ENCODE results near the gene RPL3.

Gene RPL3

DNA sequence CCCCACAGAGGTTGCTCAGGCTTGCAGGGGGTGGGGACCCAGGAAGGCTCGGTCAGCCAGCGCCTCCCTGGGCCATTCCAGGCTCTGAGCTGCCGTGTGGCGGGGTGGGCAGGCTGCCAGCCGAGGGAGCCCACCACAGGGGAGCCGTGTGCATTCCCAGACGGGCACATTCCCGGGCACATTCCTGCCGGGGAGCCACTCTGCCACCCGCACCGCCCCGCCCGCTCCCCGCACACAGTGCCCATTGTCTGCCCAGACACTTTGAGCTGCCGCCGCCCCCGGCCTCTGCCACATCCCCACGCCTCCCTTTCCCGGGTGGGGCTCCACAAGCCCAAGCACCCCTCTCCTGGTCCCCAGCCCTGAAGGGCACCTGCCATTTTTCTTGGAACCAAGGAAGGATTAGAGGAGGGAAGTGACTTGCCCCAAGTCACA is 27.4 kb downstream of the RPL3 start:
- ChIA-PET POLR2A (no interaction called here), CTCF (no interaction called here)
- Histone ChIP-seq H3K27me3 (replicated peaks in 2 of 5; ENCODE audit: control insufficient read depth in 4 of 5, insufficient read depth in 5 of 5, low read length in 4 of 5) (peaks cover 0 to 8% (median 2%) of the 10 kb centered on the region in 5 experiments), H3K36me3 (ENCODE audit: control insufficient read depth in 4 of 4, insufficient read depth in 4 of 4, low read length in 3 of 4) (no peaks in the 10 kb centered on the region), H3K27ac (ENCODE audit: insufficient read depth in 1 of 2, low read depth in 1 of 2, low read length in 2 of 2, poor library complexity in 1 of 2, severe bottlenecking in 2 of 2) (no peak overlapping the region), H3K4me3 (ENCODE audit: control insufficient read depth in 1 of 7, extremely low read depth in 1 of 7, insufficient read depth in 4 of 7, low read depth in 2 of 7, low read length in 6 of 7) (no peak overlapping the region), H3K9me3 (ENCODE audit: control extremely low read depth in 1 of 5, control insufficient read depth in 4 of 5, insufficient read depth in 2 of 5, low read depth in 1 of 5, low read length in 4 of 5) (no peaks in the 10 kb centered on the region), H3K4me1 (ENCODE audit: control extremely low read depth in 1 of 4, control insufficient read depth in 4 of 4, insufficient read depth in 4 of 4, low read length in 3 of 4) (peaks cover 5 to 22% (median 20%) of the 10 kb centered on the region in 4 experiments)
- WGBS (ENCODE audit: insufficient coverage) = 90% methylated on average over 13 of the region's 19 CpGs
- DNase-seq = no peak

DNA sequence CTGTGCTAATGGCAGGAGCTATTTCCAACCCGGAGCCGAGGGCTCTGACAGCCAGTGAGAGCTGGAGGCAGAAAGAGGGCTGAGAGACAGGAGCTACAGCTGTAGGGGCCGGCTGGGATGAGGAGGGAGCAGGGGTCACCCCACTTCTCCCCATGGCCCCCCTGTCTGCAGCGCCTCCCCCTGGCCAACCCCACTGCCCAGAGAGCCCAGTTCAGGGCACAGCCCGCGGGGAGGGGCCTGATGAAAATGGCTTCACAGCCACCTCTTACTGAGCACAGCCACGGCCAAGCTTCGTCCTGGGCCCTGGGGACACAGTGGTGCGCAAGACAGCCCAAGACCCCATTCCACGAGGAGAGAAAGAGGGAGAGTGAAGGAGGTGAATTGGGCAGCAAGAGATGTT is 27.9 kb downstream of the RPL3 start:
- ChIA-PET POLR2A (no interaction called here), CTCF (interaction anchor here (1.9 to 2.1 kb wide), 2 partner anchors 9 to 16 kb away, joined by 8 to 9 read pairs; no protein-coding TSS in a partner anchor)
- peaks cover 5 to 25% (median 25%) of the 10 kb centered on the region in 4 experiments for H3K4me1 ChIP-seq (ENCODE audit: control extremely low read depth in 1 of 4, control insufficient read depth in 4 of 4, insufficient read depth in 4 of 4, low read length in 3 of 4)
- H3K9me3 ChIP-seq (ENCODE audit: control extremely low read depth in 1 of 5, control insufficient read depth in 4 of 5, insufficient read depth in 2 of 5, low read depth in 1 of 5, low read length in 4 of 5) = no peaks in the 10 kb centered on the region
- H3K4me3 ChIP-seq (ENCODE audit: control insufficient read depth in 1 of 7, extremely low read depth in 1 of 7, insufficient read depth in 4 of 7, low read depth in 2 of 7, low read length in 6 of 7) = no peak overlapping the region
- WGBS (ENCODE audit: insufficient coverage) = 98% methylated on average over 8 of the region's 10 CpGs
- no peak overlapping the region for H3K27ac ChIP-seq (ENCODE audit: insufficient read depth in 1 of 2, low read depth in 1 of 2, low read length in 2 of 2, poor library complexity in 1 of 2, severe bottlenecking in 2 of 2)
- peaks cover 0 to 5% (median 2%) of the 10 kb centered on the region in 5 experiments for H3K27me3 ChIP-seq (replicated peaks in 2 of 5; ENCODE audit: control insufficient read depth in 4 of 5, insufficient read depth in 5 of 5, low read length in 4 of 5)
- H3K36me3 ChIP-seq (ENCODE audit: control insufficient read depth in 4 of 4, insufficient read depth in 4 of 4, low read length in 3 of 4) = no peaks in the 10 kb centered on the region
- no peak for DNase-seq

DNA sequence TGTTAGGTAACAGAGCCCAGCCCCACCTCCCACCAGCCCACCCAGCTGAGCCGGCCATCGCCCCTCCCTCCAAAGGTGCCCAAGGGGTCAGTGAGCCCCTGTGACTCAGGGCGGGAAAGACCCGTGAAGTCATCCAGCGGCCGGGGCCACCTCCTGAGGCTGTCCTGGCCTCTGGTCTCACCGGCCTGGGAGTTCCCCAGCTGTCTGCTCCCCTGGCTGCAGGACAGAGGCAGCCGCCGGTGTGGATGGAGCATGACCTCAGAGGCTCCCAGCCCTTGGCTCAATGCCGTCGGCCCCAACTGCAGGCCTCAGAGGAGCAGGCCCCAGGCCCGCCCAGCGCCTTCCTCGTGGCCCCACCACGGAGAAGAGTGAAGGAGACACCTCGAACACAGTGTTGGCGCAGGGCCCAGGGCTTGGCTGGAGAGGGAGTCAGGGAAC is 28.7 kb downstream of the RPL3 start:
- Histone ChIP-seq H3K4me1 (ENCODE audit: control extremely low read depth in 1 of 4, control insufficient read depth in 4 of 4, insufficient read depth in 4 of 4, low read length in 3 of 4) (peaks cover 5 to 33% (median 32%) of the 10 kb centered on the region in 4 experiments), H3K27ac (ENCODE audit: insufficient read depth in 1 of 2, low read depth in 1 of 2, low read length in 2 of 2, poor library complexity in 1 of 2, severe bottlenecking in 2 of 2) (no peak overlapping the region), H3K4me3 (ENCODE audit: control insufficient read depth in 1 of 7, extremely low read depth in 1 of 7, insufficient read depth in 4 of 7, low read depth in 2 of 7, low read length in 6 of 7) (no peak overlapping the region), H3K27me3 (replicated peaks in 2 of 5; ENCODE audit: control insufficient read depth in 4 of 5, insufficient read depth in 5 of 5, low read length in 4 of 5) (peaks cover 0 to 5% (median 0%) of the 10 kb centered on the region in 5 experiments), H3K36me3 (ENCODE audit: control insufficient read depth in 4 of 4, insufficient read depth in 4 of 4, low read length in 3 of 4) (no peaks in the 10 kb centered on the region), H3K9me3 (ENCODE audit: control extremely low read depth in 1 of 5, control insufficient read depth in 4 of 5, insufficient read depth in 2 of 5, low read depth in 1 of 5, low read length in 4 of 5) (no peaks in the 10 kb centered on the region)
- CTCF ChIA-PET = interaction anchor here (1.8 to 2.1 kb wide), 3 partner anchors 10 to 20 kb away, joined by 4 to 9 read pairs (median 8); no protein-coding TSS in a partner anchor
- POLR2A ChIA-PET = no interaction called here
- DNase-seq = no peak
- 87% methylated on average over 16 of the region's 17 CpGs for WGBS (ENCODE audit: insufficient coverage)

DNA sequence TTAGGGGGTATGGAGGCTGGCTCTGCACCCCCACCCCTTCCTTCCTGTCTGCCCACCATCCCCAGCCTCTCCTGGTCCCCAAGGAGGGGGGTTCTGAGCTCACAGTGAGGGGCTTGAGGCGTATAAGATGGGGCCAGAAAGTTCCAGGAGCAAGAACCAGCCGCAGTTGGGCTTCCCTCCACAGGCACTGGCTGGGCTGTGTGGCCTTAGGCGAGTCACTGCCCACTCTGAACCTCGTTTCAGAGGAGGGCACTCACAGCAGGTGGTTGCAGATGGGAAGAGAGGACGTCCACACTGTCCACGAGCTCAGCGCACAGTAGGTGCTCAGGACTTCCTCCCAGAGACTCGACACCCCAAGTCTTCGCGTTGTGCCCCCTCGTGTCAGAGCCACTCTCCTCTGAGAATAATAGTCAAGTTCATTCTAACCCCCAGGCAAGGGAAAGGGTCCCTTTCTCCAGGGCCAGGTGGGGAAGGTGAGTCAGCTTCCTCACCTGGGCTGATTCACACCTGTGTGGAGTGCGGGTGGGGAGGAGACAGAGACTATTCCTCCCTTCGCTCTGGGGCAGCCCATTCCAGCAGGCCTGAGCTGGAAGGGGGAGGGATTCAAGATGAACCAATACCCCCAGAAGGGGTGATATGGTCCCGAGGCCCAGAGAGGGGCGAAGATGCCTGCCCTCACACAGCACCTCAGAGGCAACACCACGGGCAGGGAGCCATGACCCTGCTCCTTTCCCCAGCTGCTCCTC is 29.3 kb downstream of the RPL3 start:
- CTCF ChIA-PET = interaction anchor here (1.8 to 2.1 kb wide), 3 partner anchors 11 to 21 kb away, joined by 4 to 9 read pairs (median 8); no protein-coding TSS in a partner anchor
- H3K36me3 ChIP-seq (ENCODE audit: control insufficient read depth in 4 of 4, insufficient read depth in 4 of 4, low read length in 3 of 4) = no peaks in the 10 kb centered on the region
- H3K4me1 ChIP-seq (ENCODE audit: control extremely low read depth in 1 of 4, control insufficient read depth in 4 of 4, insufficient read depth in 4 of 4, low read length in 3 of 4) = peaks cover 5 to 33% (median 32%) of the 10 kb centered on the region in 4 experiments
- POLR2A ChIA-PET = no interaction called here
- H3K9me3 ChIP-seq (ENCODE audit: control extremely low read depth in 1 of 5, control insufficient read depth in 4 of 5, insufficient read depth in 2 of 5, low read depth in 1 of 5, low read length in 4 of 5) = peaks cover 0 to 2% (median 0%) of the 10 kb centered on the region in 5 experiments
- DNase-seq = no peak
- H3K27me3 ChIP-seq (replicated peaks in 2 of 5; ENCODE audit: control insufficient read depth in 4 of 5, insufficient read depth in 5 of 5, low read length in 4 of 5) = peaks cover 0 to 7% (median 2%) of the 10 kb centered on the region in 5 experiments
- 96% methylated on average over 14 of the region's 16 CpGs for WGBS (ENCODE audit: insufficient coverage)
- H3K4me3 ChIP-seq (ENCODE audit: control insufficient read depth in 1 of 7, extremely low read depth in 1 of 7, insufficient read depth in 4 of 7, low read depth in 2 of 7, low read length in 6 of 7) = no peak overlapping the region
- no peak overlapping the region for H3K27ac ChIP-seq (ENCODE audit: insufficient read depth in 1 of 2, low read depth in 1 of 2, low read length in 2 of 2, poor library complexity in 1 of 2, severe bottlenecking in 2 of 2)

DNA sequence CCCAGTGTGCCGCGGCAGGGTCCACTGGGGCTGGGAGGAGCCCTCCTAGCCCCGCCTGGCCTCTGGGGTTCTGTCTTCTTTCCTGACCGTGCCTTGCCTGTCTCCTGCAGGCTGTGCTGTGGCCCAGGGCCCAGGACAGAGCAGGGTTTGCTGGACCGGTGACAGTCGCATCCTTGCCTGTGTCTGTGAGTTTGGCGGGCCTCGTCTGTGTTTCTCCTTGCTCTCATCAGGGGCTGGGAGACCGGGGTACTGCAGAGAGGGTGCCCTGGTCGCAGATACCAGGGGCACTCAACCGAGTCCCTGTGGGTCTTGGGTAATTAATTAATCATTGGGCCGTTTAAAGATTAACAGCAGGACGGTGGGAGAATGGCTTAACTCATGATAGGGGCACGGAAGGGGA is 29.9 kb downstream of the RPL3 start:
- no peak overlapping the region for H3K4me3 ChIP-seq (ENCODE audit: control insufficient read depth in 1 of 7, extremely low read depth in 1 of 7, insufficient read depth in 4 of 7, low read depth in 2 of 7, low read length in 6 of 7)
- H3K9me3 ChIP-seq (ENCODE audit: control extremely low read depth in 1 of 5, control insufficient read depth in 4 of 5, insufficient read depth in 2 of 5, low read depth in 1 of 5, low read length in 4 of 5) = peaks cover 0 to 7% (median 6%) of the 10 kb centered on the region in 5 experiments
- CTCF ChIA-PET = interaction anchor here (1.8 to 2.1 kb wide), 3 partner anchors 11 to 22 kb away, joined by 4 to 9 read pairs (median 8); no protein-coding TSS in a partner anchor
- peaks cover 5 to 33% (median 32%) of the 10 kb centered on the region in 4 experiments for H3K4me1 ChIP-seq (ENCODE audit: control extremely low read depth in 1 of 4, control insufficient read depth in 4 of 4, insufficient read depth in 4 of 4, low read length in 3 of 4)
- DNase-seq = no peak
- POLR2A ChIA-PET = no interaction called here
- 88% methylated on average over 13 of the region's 14 CpGs for WGBS (ENCODE audit: insufficient coverage)
- H3K27ac ChIP-seq (ENCODE audit: insufficient read depth in 1 of 2, low read depth in 1 of 2, low read length in 2 of 2, poor library complexity in 1 of 2, severe bottlenecking in 2 of 2) = no peak overlapping the region
- peaks cover 0 to 9% (median 2%) of the 10 kb centered on the region in 5 experiments for H3K27me3 ChIP-seq (replicated peaks in 2 of 5; ENCODE audit: control insufficient read depth in 4 of 5, insufficient read depth in 5 of 5, low read length in 4 of 5)
- no peaks in the 10 kb centered on the region for H3K36me3 ChIP-seq (ENCODE audit: control insufficient read depth in 4 of 4, insufficient read depth in 4 of 4, low read length in 3 of 4)

DNA sequence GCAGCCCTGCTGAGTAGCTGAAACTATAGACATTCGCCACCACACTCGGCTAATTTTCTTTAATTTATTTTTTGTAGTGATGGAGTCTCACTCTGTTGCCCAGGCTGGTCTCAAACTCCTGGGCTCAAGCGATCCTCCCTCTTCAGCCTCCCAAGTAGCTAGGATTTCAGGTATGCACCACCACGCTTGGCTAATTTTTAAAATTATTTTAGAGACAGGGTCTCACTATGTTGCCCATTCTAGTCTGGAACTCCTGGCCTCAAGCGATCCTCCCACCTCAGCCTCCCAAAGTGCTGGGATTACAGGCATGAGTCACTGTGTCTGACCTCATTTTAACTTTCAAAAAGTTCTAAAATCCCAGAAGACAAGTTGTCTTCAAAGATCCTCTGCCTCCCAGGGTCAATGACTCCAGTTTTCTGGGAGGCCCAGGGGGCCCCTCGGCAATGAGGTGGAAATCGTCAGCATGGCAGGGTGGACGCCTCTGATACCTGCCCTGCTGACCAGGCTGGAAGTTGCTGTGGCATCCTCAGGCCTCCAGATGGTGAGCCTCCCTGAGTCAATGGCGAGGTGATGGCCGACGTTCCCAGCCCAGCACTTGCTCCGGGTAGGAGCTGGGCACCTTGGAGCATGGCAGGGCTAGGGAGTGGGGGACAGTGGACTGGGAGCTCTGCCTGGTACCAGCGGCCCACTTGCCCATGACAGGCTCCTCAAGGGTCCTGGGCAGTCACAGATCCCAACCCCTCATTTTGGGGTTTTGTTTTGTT is 31.1 kb downstream of the RPL3 start:
- ChIA-PET CTCF (interaction anchor here (0.7 to 2.0 kb wide), 4 partner anchors 12 to 153 kb away, joined by 3 to 8 read pairs (median 4); no protein-coding TSS in a partner anchor), POLR2A (interaction anchor here (1.2 kb wide), 1 partner anchor 31 kb away, joined by 5 read pairs; the partner anchor contains the start of gene RPL3)
- WGBS (ENCODE audit: insufficient coverage) = 96% methylated on average over 9 of the region's 13 CpGs
- Histone ChIP-seq H3K27ac (ENCODE audit: insufficient read depth in 1 of 2, low read depth in 1 of 2, low read length in 2 of 2, poor library complexity in 1 of 2, severe bottlenecking in 2 of 2) (no peak overlapping the region), H3K36me3 (ENCODE audit: control insufficient read depth in 4 of 4, insufficient read depth in 4 of 4, low read length in 3 of 4) (no peaks in the 10 kb centered on the region), H3K4me1 (ENCODE audit: control extremely low read depth in 1 of 4, control insufficient read depth in 4 of 4, insufficient read depth in 4 of 4, low read length in 3 of 4) (peaks cover 5 to 34% (median 32%) of the 10 kb centered on the region in 4 experiments), H3K27me3 (replicated peaks in 2 of 5; ENCODE audit: control insufficient read depth in 4 of 5, insufficient read depth in 5 of 5, low read length in 4 of 5) (peaks cover 0 to 20% (median 9%) of the 10 kb centered on the region in 5 experiments), H3K4me3 (ENCODE audit: control insufficient read depth in 1 of 7, extremely low read depth in 1 of 7, insufficient read depth in 4 of 7, low read depth in 2 of 7, low read length in 6 of 7) (no peak overlapping the region), H3K9me3 (ENCODE audit: control extremely low read depth in 1 of 5, control insufficient read depth in 4 of 5, insufficient read depth in 2 of 5, low read depth in 1 of 5, low read length in 4 of 5) (peaks cover 0 to 7% (median 7%) of the 10 kb centered on the region in 5 experiments)
- DNase-seq = no peak

Data from common myeloid progenitor, CD34-positive (primary cell).